ENCODE measurements around the gene LPIN1.
"Not testable (repeated sequence)": the region's sequence is repeated elsewhere in the genome, so short reads cannot be mapped to it uniquely, and the experiment has no call there.

LPIN1 gene

GRCh38 chr2:11810237-11810977, 64.0 kb downstream of the LPIN1 start:
- Mint-ChIP-seq H3K27ac (peak overlapping the region; percentile 19), H3K27me3 (no peaks in the 10 kb centered on the region), H3K36me3 (ENCODE audit: low read depth) (peaks cover 84% of the 10 kb centered on the region)

GRCh38 chr2:11811036-11811654, 64.7 kb downstream of the LPIN1 start:
- Mint-ChIP-seq H3K4me1 (ENCODE audit: low read depth) (peaks cover 20% of the 10 kb centered on the region), H3K9me3 (no peaks in the 10 kb centered on the region), H3K27ac (no peak overlapping the region), H3K27me3 (no peaks in the 10 kb centered on the region), H3K4me3 (no peak overlapping the region), H3K36me3 (ENCODE audit: low read depth) (peaks cover 84% of the 10 kb centered on the region)

More at GRCh38 chr2:11810237-11810977, 64.0 kb downstream of the LPIN1 start:
- H3K4me3 Mint-ChIP-seq = no peak overlapping the region
- H3K4me1 Mint-ChIP-seq (ENCODE audit: low read depth) = peaks cover 25% of the 10 kb centered on the region
- no peaks in the 10 kb centered on the region for H3K9me3 Mint-ChIP-seq

- Mint-ChIP-seq H3K4me3 (no peak overlapping the region), H3K36me3 (ENCODE audit: low read depth) (peaks cover 84% of the 10 kb centered on the region), H3K9me3 (no peaks in the 10 kb centered on the region), H3K4me1 (ENCODE audit: low read depth) (peaks cover 7% of the 10 kb centered on the region), H3K27me3 (no peaks in the 10 kb centered on the region), H3K27ac (no peak overlapping the region)
These were observed 66.2 kb downstream of the LPIN1 start for GRCh38 chr2:11812466-11813248.

GRCh38 chr2:11813345-11813744, 66.9 kb downstream of the LPIN1 start:
- H3K27ac Mint-ChIP-seq; H3K27me3 Mint-ChIP-seq; H3K9me3 Mint-ChIP-seq; H3K4me3 Mint-ChIP-seq; H3K4me1 Mint-ChIP-seq (ENCODE audit: low read depth): not testable (repeated sequence)
- peaks cover 81% of the 10 kb centered on the region for H3K36me3 Mint-ChIP-seq (ENCODE audit: low read depth)

GRCh38 chr2:11813951-11814350, 67.5 kb downstream of the LPIN1 start:
- Mint-ChIP-seq H3K36me3 (ENCODE audit: low read depth) (peaks cover 75% of the 10 kb centered on the region), H3K4me3 (no peak overlapping the region), H3K27me3 (no peaks in the 10 kb centered on the region), H3K4me1 (ENCODE audit: low read depth) (no peaks in the 10 kb centered on the region), H3K9me3 (no peaks in the 10 kb centered on the region), H3K27ac (peak overlapping the region; percentile 22)

GRCh38 chr2:11814979-11815510, 68.6 kb downstream of the LPIN1 start:
- Mint-ChIP-seq H3K9me3 (no peaks in the 10 kb centered on the region), H3K36me3 (ENCODE audit: low read depth) (peaks cover 73% of the 10 kb centered on the region), H3K27ac (no peak overlapping the region), H3K27me3 (no peaks in the 10 kb centered on the region), H3K4me3 (no peak overlapping the region), H3K4me1 (ENCODE audit: low read depth) (no peaks in the 10 kb centered on the region)

GRCh38 chr2:11816935-11817334, 70.5 kb downstream of the LPIN1 start:
- H3K27me3 Mint-ChIP-seq; H3K4me1 Mint-ChIP-seq (ENCODE audit: low read depth); H3K4me3 Mint-ChIP-seq; H3K27ac Mint-ChIP-seq; H3K9me3 Mint-ChIP-seq: not testable (repeated sequence)
- H3K36me3 Mint-ChIP-seq (ENCODE audit: low read depth) = peaks cover 71% of the 10 kb centered on the region

- Mint-ChIP-seq H3K36me3 (ENCODE audit: low read depth) (peaks cover 74% of the 10 kb centered on the region), H3K4me1 (ENCODE audit: low read depth) (no peaks in the 10 kb centered on the region), H3K4me3 (no peak overlapping the region), H3K27me3 (no peaks in the 10 kb centered on the region), H3K9me3 (no peaks in the 10 kb centered on the region), H3K27ac (no peak overlapping the region)
These were observed 72.8 kb downstream of the LPIN1 start for GRCh38 chr2:11819235-11819729.

- Mint-ChIP-seq H3K4me3 (no peak overlapping the region), H3K27me3 (no peaks in the 10 kb centered on the region), H3K4me1 (ENCODE audit: low read depth) (no peaks in the 10 kb centered on the region), H3K36me3 (ENCODE audit: low read depth) (peaks cover 75% of the 10 kb centered on the region), H3K27ac (no peak overlapping the region), H3K9me3 (no peaks in the 10 kb centered on the region)
These were observed 74.2 kb downstream of the LPIN1 start for GRCh38 chr2:11820650-11821049.

- H3K4me1 Mint-ChIP-seq (ENCODE audit: low read depth) = no peaks in the 10 kb centered on the region
- peaks cover 72% of the 10 kb centered on the region for H3K36me3 Mint-ChIP-seq (ENCODE audit: low read depth)
- H3K4me3 Mint-ChIP-seq = no peak overlapping the region
- H3K9me3 Mint-ChIP-seq = no peaks in the 10 kb centered on the region
- no peaks in the 10 kb centered on the region for H3K27me3 Mint-ChIP-seq
- H3K27ac Mint-ChIP-seq = no peak overlapping the region
These were observed 75.3 kb downstream of the LPIN1 start for GRCh38 chr2:11821705-11822104.

- H3K36me3 Mint-ChIP-seq (ENCODE audit: low read depth) = peaks cover 72% of the 10 kb centered on the region
- not testable (repeated sequence) for H3K27ac Mint-ChIP-seq; H3K4me1 Mint-ChIP-seq (ENCODE audit: low read depth)
These were observed 75.9 kb downstream of the LPIN1 start for GRCh38 chr2:11822359-11822745.

GRCh38 chr2:11822746-11823451, 76.5 kb downstream of the LPIN1 start:
- H3K27ac Mint-ChIP-seq = no peak overlapping the region
- H3K4me3 Mint-ChIP-seq = no peak overlapping the region
- H3K27me3 Mint-ChIP-seq = no peaks in the 10 kb centered on the region
- peaks cover 12% of the 10 kb centered on the region for H3K4me1 Mint-ChIP-seq (ENCODE audit: low read depth)
- peaks cover 71% of the 10 kb centered on the region for H3K36me3 Mint-ChIP-seq (ENCODE audit: low read depth)
- no peaks in the 10 kb centered on the region for H3K9me3 Mint-ChIP-seq

More at GRCh38 chr2:11822359-11822745, 75.9 kb downstream of the LPIN1 start:
- not testable (repeated sequence) for H3K9me3 Mint-ChIP-seq, H3K27me3 Mint-ChIP-seq, H3K4me3 Mint-ChIP-seq

GRCh38 chr2:11824901-11825828, 78.7 kb downstream of the LPIN1 start:
- H3K4me3 Mint-ChIP-seq = no peak overlapping the region
- no peaks in the 10 kb centered on the region for H3K27me3 Mint-ChIP-seq
- peaks cover 62% of the 10 kb centered on the region for H3K36me3 Mint-ChIP-seq (ENCODE audit: low read depth)
- peaks cover 32% of the 10 kb centered on the region for H3K4me1 Mint-ChIP-seq (ENCODE audit: low read depth)
- no peaks in the 10 kb centered on the region for H3K9me3 Mint-ChIP-seq
- no peak overlapping the region for H3K27ac Mint-ChIP-seq

- peaks cover 56% of the 10 kb centered on the region for H3K4me1 Mint-ChIP-seq (ENCODE audit: low read depth)
- peaks cover 8% of the 10 kb centered on the region for H3K27me3 Mint-ChIP-seq
- H3K36me3 Mint-ChIP-seq (ENCODE audit: low read depth) = peaks cover 46% of the 10 kb centered on the region
- no peaks in the 10 kb centered on the region for H3K9me3 Mint-ChIP-seq
- no peak overlapping the region for H3K27ac Mint-ChIP-seq
- no peak overlapping the region for H3K4me3 Mint-ChIP-seq
These were observed 81.1 kb downstream of the LPIN1 start for GRCh38 chr2:11827547-11827946.
